Measurements from ENCODE around the gene STRADA.

Gene STRADA

GRCh38 chr17:63701456-63701820 lies 40.2 kb downstream of the STRADA start:
- no peak for DNase-seq (ENCODE audit: low read depth in 2 of 2)

- peak in 1 of 2 donors; percentile 49 for DNase-seq (ENCODE audit: low read depth in 2 of 2)
Measured at GRCh38 chr17:63700528-63701455, 40.8 kb downstream of the STRADA start.

- peak; percentile 62 to 79 for DNase-seq (ENCODE audit: low read depth in 2 of 2)
Measured at GRCh38 chr17:63699638-63700527, 41.7 kb downstream of the STRADA start, which contains the start of gene LIMD2. TSS of gene LIMD2 (minus strand) at chr17:63700125. CDS start at chr17:63699298, 827 bp downstream.

- peak; percentile 64 to 76 for DNase-seq (ENCODE audit: low read depth in 2 of 2)
Measured at GRCh38 chr17:63698886-63699637, 42.5 kb downstream of the STRADA start.

GRCh38 chr17:63698381-63698885 lies 43.2 kb downstream of the STRADA start:
- peak in 1 of 2 donors; percentile 30 for DNase-seq (ENCODE audit: low read depth in 2 of 2)

GRCh38 chr17:63697341-63698286 lies 44.0 kb downstream of the STRADA start:
- peak; percentile 57 to 72 for DNase-seq (ENCODE audit: low read depth in 2 of 2)

GRCh38 chr17:63696381-63696961 lies 45.1 kb downstream of the STRADA start:
- DNase-seq (ENCODE audit: low read depth in 2 of 2) = no peak

- no peak for DNase-seq (ENCODE audit: low read depth in 2 of 2)
Measured at GRCh38 chr17:63695889-63696288, 45.7 kb downstream of the STRADA start.

- DNase-seq (ENCODE audit: low read depth in 2 of 2) = no peak
Measured at GRCh38 chr17:63694950-63695773, 46.4 kb downstream of the STRADA start.

GRCh38 chr17:63694229-63694949 lies 47.2 kb downstream of the STRADA start:
- DNase-seq (ENCODE audit: low read depth in 2 of 2) = no peak

GRCh38 chr17:63693411-63694113 lies 48.0 kb downstream of the STRADA start:
- DNase-seq (ENCODE audit: low read depth in 2 of 2) = no peak

GRCh38 chr17:63692195-63692816 lies 49.3 kb downstream of the STRADA start:
- no peak for DNase-seq (ENCODE audit: low read depth in 2 of 2)

GRCh38 chr17:63689479-63689878 lies 52.1 kb downstream of the STRADA start:
- DNase-seq (ENCODE audit: low read depth in 2 of 2) = no peak

GRCh38 chr17:63688396-63689020 lies 53.1 kb downstream of the STRADA start:
- DNase-seq (ENCODE audit: low read depth in 2 of 2) = no peak

GRCh38 chr17:63686138-63686685 lies 55.4 kb downstream of the STRADA start:
- no peak for DNase-seq (ENCODE audit: low read depth in 2 of 2)

GRCh38 chr17:63685578-63685977 lies 56.0 kb downstream of the STRADA start:
- no peak for DNase-seq (ENCODE audit: low read depth in 2 of 2)
